GM19035 (cell line): Measurements from ENCODE around the gene SYNRG.

Experiments
- ATAC-seq: cut with Tn5 transposase; IDR thresholded peaks from one replicate; pipeline ENCODE4 v1.9.1; 2021; ENCODE audit not compliant: unreplicated experiment

SYNRG gene

DNA sequence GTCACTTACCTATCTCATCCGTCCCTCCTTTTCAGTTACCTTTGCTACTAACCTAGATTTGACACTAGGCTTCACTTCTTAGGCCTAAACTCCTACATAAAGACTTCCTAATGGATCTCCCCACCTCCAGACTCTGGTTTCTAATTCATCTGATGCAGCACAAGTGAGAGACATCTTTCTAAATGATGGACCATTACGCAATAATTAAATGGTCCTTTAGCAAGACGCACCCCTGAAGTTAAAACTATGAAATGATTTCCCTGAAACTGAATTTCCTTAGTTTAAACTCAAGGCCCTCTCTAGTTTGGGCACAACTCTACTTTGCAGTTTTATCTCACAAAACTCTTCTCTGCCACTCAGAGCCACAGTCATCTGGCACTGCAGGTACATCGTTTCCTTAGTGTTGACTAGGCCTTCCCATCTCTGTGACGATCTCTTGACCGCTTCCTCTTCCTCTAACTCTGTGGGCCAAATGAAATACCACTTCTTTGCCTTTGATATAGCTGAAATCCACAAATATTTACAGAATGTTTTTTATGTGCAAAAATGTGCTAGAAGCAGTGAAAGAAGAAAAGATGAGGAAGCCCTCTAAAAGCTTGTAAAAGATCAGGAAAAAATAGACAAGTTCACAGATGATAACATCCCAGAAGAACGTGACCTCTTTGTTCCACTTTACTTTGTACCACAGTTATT, 3.3 kb downstream of the SYNRG start:
- no peak for ATAC-seq

DNA sequence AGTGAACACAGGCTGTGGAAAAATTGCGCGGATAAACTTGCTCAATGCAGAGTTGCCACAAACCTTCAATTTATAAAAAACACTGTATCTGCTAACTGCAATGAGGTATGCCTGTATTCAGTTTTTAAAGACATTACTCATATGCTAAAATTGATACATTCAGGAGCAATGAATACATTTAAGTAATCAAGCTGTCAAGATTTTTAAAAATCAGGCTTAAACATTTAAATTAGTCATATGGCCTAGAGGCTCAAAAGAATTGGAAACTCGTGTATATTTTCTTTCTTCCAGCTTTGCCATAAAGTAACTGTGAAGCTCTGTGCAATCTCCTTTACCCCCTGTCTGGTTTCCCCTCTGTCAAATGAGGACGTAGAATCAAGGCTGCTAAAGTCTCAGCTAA, 4.1 kb downstream of the SYNRG start:
- ATAC-seq, result no peak

DNA sequence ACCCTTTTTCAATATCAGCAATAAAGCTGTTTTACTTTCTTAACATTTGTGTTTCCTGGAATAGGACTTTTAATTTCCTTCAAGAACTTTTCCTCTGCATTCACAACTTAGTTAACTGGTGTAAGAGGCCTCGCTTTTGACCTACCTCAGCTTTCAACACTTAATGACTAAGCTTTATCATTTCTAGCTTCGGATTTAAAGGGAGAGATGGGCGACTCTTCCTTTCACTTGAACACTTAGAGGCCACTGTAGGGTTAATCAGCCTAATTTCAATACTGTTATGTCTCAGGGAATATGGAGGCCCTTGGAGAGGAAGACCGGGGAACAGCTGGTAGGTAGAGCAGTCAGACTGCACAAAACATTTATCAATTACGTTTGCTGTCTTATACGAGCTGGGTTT, 4.7 kb downstream of the SYNRG start:
- no peak for ATAC-seq

DNA sequence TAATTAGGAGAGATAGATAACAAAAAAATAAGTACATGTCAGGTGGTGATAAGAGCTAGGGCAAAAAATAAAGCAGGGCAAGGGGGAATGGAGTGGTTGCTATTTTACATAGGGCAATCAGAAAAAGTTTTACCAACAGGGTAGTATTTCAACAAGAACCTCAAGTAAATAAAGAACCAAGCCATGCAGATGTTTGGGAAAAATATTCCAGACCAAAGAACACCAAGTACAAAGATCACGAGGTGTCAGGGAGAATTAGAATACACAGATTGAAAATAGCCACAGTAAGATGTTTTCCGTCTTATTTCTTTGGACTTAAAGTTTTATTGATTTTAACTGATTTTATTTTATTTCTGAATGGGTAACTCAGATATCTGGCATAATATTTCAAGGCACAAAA, 11.1 kb downstream of the SYNRG start:
- ATAC-seq, result no peak

DNA sequence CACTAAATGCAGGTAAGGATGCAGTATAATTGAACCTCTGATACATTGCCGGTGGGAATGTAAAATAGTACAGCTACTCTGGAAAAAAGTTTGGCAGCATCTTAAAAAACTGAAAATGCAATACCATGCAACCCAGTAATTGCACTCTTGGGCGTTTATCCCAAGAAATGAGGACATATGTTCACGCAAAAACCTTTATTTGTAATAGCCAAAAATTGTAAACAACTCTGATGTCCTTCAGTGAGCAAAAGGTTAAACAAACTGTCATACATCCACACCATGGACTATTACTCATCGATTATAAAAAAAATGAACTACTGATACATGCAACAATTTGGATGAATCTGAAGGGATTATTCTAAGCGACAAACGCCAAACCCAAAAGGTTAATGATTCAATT, 16.9 kb downstream of the SYNRG start:
- ATAC-seq, result no peak

DNA sequence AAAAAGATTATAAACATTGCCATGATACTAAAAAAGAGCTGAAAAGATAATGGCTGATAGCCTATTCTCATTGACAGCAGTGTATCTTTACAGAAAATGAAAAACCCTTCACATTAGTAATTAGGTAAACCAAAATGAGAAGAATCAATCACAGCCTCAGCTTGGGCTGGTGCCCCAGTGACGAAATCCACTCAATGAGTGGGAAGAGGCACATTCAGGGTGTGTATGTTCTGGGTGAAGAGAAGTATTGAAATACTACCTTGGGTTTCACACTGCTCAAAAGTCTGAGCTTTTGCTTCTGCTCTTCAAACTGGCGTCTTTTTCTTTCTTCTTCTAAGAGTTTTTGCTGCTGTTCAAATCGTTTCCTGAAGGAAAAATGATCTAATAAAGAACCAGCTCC, 24.2 kb downstream of the SYNRG start:
- ATAC-seq, result no peak

DNA sequence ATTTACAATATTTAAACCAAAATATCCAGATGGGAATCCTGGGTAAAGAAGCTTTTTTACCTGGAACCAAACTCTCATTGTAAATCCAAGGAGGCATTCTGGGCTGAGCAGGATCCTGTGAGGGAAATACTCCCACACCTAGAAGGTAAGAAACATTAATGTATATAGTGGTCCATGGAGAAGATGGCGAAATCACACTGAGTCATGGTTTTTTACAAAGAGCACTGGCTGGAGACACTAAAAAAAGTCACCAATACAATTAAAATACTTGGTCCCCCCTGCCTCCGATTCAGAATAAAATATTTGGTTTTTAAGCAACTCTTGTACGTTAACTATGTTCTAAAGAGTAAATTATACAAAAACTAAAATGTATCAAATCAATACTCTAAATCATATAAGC, 32.9 kb downstream of the SYNRG start:
- no peak for ATAC-seq

DNA sequence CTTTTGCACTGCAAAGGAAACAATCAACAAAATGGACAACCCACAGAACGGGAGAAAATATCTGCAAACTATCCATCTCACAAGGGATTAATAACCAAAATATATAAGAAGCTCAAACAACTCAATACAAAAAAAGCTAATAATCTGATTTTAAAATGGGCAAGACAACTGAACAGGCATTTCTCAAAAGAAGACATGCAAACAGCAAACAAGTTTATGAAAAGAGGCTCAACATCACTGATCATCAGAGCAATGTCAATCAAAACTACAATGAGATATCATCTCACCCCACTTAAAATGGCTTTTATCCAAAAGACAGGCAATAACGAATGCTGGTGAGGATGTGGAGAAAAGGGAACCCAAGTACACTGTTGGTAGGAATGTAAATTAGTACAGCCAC, 34.8 kb downstream of the SYNRG start:
- ATAC-seq, result no peak

DNA sequence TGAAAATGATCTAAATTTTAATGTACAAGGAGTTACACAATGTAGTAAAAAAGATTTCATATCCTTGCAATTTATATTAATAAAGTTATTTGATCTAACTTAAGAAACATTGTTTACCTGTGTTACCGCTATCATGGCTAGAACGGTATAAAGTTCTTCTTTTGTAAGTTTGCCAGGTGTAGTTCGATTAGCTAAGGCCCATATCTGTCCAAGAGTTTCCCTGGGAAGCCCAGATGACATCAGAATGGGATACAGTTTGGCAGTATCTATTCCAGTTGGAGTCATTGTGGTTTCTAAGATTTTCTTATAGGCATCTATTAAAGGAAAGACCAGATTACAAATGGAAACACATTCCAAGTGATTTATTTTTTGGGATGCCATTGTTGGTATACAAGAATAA, 37.5 kb downstream of the SYNRG start:
- ATAC-seq, result no peak

DNA sequence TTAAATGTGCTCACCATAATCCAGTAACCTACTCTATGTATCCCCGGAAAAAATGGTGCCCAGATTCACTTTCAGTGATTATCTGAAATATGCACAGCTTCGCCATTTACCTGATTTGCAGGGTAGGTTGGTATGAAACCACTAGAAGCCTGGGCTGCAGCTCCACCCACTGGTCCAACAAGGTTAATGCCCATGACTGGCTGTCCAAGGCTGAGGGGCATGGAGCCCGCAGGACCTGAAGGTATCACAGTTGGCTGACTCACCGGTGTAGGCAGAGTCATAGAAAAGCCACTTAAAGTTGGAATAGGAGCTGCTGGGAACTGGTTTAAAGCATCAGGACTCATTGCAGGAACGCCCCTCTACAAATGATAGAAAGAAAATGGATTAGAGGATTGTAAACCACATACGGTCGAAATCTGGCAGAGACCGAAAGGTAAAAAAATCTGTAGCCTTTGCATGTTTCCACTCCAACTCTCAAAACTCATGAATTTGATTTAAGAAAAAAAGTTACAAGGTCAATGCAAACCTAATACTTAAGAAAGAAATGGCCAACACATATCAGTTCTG, 38.6 kb downstream of the SYNRG start:
- ATAC-seq, result no peak

DNA sequence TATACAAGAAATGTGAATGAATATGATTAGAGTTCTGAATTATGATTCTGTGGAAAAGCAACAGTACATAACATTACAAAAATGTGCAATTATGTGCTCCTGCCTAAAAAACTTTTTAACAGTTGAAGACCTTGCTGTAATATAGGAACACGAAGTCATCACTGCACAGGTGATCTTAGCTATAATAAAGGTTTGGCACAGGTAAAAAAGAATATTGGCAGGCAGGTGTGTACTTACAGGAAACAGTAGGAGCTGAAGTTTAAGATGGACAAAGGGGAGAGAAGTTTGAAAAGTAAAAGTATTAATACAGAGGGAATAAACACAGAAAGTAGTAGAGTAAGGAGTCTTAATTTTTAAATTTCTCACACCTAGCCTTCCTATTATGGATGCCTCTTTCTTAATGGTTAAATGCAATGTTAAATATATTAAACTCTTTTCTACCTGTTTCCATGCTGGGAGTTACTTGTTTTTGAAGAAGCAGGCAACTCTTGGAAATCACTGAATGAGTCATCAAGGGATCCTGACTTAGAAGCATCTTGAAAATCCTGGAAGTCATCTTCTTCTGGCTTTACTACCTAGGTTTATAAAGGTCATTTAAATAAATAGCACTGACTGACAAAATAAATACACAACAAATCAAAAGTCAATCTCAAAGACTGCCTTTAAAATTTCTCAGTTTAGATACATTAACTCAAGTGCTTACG, 40.7 kb downstream of the SYNRG start:
- no peak for ATAC-seq

DNA sequence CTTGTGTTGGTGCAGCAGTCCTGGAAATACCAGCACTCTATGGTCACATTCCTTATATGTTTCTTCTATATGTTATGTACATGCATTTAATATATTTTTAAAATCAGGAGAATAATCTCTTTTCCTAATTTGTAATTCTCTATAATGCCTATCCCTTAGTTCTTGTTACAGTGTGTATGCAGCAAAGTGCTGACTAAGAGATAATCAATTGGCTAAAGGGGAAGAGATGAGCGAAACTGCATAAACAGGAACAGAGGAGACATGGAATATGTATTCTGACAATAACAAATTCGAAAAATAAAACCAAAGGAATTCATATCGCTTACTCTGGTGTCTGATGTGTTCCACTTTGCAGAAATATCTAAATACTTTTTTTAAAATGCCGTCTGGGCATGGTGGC, 41.7 kb downstream of the SYNRG start:
- ATAC-seq, result no peak

DNA sequence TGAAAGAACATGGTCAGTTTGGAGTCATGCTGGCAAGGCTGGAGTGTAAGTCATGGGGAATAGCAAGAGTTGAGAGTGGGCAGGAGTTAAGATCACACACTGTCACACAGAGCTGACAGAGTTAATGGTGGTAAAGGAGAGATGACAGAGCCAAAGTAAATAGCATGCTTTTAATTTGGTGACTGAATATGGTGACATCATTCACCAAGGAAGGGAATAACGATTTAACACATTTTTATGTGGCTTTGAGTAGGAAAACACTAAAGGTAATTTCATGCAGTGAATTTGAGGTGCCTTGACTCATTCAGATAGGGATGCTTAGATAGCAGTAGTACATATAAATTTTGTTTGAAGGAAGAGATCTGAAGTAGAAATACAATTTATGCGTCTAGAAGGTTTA, 42.1 kb downstream of the SYNRG start:
- ATAC-seq, result no peak

DNA sequence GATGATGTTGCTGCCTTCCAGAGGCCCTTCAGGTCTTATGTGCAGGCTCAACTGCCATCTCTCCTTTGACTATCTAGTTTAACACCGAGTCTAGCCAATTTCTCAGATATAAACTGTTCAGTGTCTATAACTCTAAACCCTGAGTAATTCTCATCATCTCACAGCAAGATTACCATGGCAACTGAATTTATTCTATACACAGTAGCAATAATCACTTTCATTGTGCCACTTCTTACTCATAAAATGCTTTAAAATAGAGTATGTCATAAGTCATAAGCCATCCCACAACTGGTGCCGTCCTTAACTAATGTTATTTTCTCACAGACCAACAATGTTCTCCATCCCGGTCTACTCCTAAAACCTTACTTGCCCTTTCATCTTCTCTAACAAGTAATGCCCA, 45.0 kb downstream of the SYNRG start:
- ATAC-seq, result no peak

DNA sequence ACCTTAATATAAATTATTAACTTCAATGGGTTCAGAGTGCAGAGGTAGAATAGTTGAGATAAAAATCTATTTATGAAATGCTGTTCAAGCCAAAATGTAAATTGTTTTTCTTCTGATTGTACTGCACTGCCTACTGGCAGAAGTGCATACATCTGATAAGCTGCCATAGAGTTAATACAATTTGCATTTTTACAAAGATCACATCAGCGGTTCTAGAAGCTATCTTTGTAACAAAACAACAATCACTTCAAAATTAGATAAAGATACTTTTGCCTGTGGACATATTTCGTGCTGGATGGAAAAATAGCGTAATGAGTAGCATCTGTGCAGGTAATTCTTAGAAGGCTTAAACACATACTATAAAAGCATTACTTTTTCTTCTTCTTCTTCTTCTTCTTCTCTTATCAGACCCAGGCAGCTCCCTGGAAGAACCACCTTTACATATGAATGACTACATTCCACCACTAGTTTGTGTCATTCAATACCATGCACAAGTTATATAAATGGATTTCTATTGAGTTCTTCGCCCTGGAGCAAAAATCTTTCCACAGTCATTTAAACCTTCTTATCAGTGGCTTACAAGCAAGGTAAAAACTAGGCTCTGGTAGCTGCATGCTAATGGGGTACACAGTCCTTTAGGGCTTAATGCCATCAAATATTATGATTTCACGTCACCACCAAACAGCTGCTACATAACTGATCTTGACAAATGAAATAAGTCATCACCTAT, 47.0 kb downstream of the SYNRG start:
- no peak for ATAC-seq

DNA sequence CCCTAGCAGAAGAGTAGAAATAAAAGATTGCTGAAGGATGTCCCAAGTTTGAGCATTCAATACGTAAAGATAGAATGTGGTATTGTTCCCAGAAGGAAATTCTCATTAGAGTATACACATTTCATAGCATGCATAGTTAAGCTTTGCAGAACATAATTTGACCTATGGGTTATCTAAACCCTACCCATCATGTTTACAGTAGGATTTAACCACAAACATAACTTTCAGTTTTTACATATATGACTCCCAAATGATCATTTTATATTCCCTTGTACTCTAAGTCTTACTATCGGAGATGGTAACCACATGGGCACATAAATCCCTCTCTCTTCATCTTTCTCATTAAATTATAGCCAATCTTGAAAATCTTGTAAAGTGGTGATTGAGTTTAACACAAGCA, 50.9 kb downstream of the SYNRG start:
- no peak for ATAC-seq

DNA sequence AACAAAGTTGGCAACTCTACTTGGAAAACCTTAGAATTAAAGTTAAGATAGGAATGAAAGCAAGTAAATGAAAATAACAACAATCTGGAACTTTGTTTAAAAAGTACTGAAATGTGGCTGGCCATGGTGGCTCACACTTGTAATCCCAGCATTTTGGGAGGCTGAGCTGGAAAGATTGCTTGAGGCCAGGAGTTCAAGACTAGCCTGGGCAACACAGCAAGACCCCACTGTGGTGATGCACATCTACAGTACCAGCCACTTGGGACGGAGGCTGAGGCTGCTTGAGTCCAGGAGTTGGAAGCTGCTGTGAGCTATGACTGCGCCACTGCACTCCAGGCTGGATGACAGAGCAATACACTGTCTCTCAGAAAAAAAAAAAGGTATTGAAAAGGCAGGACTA, 51.7 kb downstream of the SYNRG start:
- ATAC-seq, result no peak

DNA sequence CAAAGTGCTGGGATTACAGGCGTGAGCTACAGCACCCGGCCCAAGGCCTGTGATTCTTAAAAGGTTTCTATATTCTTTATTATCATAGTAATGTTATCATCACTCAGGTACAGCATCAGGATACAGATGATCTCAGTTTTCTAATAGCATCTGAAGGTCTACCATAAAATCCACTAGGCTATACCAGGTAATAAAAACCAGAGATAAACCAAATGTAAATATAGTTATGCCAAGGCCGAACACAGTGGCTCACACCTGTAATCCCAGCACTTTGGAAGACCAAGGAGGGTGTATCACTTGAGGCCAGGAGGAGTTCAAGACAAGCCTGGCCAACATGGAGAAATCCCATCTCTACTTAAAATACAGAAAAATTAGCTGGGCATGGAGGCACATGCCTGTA, 53.8 kb downstream of the SYNRG start:
- ATAC-seq, result no peak

DNA sequence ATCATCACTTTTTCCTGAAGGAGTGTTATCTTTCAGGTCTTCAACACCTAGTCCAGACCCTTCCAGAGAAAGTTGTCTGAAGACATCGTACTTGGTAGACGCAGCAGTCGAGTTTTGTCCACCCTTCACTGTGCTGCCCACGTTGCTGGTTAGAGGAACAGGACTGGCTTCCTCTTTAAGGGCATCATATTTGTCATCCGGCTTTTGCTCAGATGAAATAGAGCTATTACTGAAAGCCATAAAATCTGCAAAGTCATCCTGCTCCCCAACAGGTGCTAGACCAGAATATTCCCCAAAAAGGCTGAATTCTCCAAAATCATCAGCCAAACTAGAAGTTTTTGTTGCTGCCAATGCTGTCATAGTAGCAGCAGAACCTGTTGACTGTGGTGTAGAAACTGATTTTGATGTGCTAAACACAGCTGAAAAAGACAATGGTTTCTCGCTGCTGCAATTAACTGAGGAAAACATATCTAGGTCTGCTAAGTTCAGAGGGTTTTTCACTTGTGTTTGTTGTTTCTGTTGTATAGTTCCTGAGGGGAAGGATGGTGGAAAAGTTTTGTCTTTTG, 55.7 kb downstream of the SYNRG start:
- no peak for ATAC-seq

DNA sequence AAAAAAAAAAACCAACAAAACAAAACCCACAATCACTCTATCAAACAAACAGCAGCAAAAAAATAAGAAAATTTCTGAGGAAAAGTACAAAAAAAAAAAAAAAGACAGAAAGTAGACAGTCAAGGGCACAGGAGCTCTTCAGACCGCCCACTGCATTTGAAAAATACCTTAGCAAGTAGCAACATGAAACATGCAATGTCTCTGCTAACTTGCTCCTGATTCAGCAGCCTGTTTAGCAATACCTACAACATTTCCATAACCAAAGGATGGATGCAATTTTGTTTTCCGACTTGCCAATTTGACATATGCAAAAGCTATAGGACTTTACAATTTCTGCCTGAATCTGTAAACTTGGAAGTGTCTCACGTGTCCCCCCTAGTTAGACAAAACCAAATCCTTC, 57.4 kb downstream of the SYNRG start:
- no peak for ATAC-seq

DNA sequence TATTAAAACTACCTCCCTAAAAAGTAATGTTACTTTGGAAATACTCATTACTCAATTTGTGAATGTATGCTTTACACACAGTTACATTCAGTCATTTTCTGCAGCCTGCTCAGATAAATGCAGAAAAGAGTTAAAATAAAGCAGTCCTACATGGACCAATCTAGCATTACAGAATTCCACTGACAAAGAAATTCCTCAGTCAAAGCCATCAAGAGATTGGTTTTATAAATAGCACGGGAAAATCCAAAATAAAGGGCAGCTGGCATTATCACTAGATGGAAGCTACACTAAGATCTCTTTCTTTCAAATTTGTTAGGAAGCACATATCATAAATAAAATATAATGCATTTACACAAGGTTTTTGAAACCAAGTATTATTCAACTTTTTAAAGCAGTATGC, 61.2 kb downstream of the SYNRG start:
- ATAC-seq, result no peak

DNA sequence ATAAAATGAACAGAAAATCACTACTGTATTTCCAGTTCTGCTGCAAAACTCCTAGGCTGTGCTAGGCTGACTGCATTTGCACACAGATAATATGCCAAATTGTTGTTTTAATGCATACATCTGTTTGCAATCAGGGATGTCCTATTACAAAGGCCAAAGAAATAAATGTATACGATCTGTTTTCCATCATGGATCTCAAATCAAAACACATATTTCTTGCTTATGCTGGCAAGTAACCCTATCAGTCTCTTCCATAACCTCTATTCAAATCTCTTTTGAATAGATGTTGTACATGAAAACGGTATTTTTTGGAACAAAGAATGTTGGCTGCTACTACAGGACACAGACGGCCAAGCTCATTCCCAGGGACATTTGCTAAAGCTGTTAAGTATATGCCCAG, 62.9 kb downstream of the SYNRG start:
- ATAC-seq, result no peak
